ENCODE measurements around the gene SGTA. TPM values are rescaled to one million over a fixed set of nuclear protein-coding genes. Genes with fewer than 3 reads are reported as not detected.
A peak's percentile ranks its signal among the peaks of the same experiment; 100 is the strongest.

Gene SGTA
- total and polyA plus RNA-seq, 2 of the 13 experiments (the other 11 are each of a cell fraction or from before 2014, with no cell fraction given) = 43.9 to 47.4 TPM

- TF ChIP-seq GFI1 (CRISPR knock-in tag; IDR thresholded peaks at IDR 0.05; ENCODE audit: borderline replicate concordance) = peak; percentile 80; the same call in 1 of the 2 replicates
- no peak for TF ChIP-seq THYN1 (CRISPR knock-in tag; IDR thresholded peaks at IDR 0.05; ENCODE audit: borderline replicate concordance, low read depth)
- TF ChIP-seq ZNF296 (CRISPR knock-in tag; conservative IDR thresholded peaks at IDR 0.05) = no peak; the same call in 1 of the 2 replicates
- TF ChIP-seq ZNF33A (CRISPR knock-in tag; IDR thresholded peaks at IDR 0.05; ENCODE audit: borderline replicate concordance) = peak; percentile 89; the same call in 1 of the 2 replicates
- peak; percentile 79; the same call in 1 of the 2 replicates for TF ChIP-seq ATAD3A (CRISPR knock-in tag; IDR thresholded peaks at IDR 0.05)
- no peak for TF ChIP-seq PTBP1 (IDR thresholded peaks at IDR 0.05; ENCODE audit: low read depth, low read length, poor library complexity, severe bottlenecking)
- TF ChIP-seq GABPB1 (CRISPR knock-in tag; IDR thresholded peaks at IDR 0.05) = peak; percentile 97
- peak; percentile 85; the same call in 1 of the 2 replicates for TF ChIP-seq PRMT3 (CRISPR knock-in tag; IDR thresholded peaks at IDR 0.05; ENCODE audit: borderline replicate concordance, low read depth)
- peak; percentile 91; the same call in 1 of the 2 replicates for TF ChIP-seq KLF12 (CRISPR knock-in tag; IDR thresholded peaks at IDR 0.05; ENCODE audit: borderline replicate concordance)
- TF ChIP-seq ZFYVE20 (CRISPR knock-in tag; IDR thresholded peaks at IDR 0.05; ENCODE audit: borderline replicate concordance, low read depth) = no peak
- TF ChIP-seq YY1 (IDR thresholded peaks at IDR 0.05; ENCODE audit: insufficient read depth, insufficient replicate concordance, low read depth, low read length) = peak; percentile 76
- peak; percentile 98 for TF ChIP-seq KDM2A (CRISPR knock-in tag; IDR thresholded peaks at IDR 0.05; ENCODE audit: borderline replicate concordance, low read depth)
- TF ChIP-seq ZNF841 (CRISPR knock-in tag; IDR thresholded peaks at IDR 0.05; ENCODE audit: borderline replicate concordance) = peak; percentile 91; the same call in 1 of the 2 replicates
- peak; percentile 46 for TF ChIP-seq ZMYM3 (CRISPR knock-in tag; IDR thresholded peaks at IDR 0.05)
- peak; percentile 91 for TF ChIP-seq MYPOP (CRISPR knock-in tag; IDR thresholded peaks at IDR 0.05)
- peak; percentile 99 for TF ChIP-seq SALL1 (CRISPR knock-in tag; IDR thresholded peaks at IDR 0.05)
- TF ChIP-seq, protein P1, sequence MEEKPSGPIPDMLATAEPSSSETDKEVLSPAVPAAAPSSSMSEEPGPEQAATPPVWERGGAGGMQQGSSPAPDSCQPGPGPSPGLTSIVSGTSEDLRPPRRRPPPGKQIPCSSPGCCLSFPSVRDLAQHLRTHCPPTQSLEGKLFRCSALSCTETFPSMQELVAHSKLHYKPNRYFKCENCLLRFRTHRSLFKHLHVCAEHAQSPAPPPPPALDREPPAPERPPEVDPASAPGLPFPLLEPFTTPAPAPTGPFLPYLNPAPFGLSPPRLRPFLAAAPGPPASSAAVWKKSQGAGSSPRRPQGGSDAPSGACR (CRISPR knock-in tag; IDR thresholded peaks at IDR 0.05) = peak; percentile 97
- TF ChIP-seq CSRNP2 (CRISPR knock-in tag; conservative IDR thresholded peaks at IDR 0.05; ENCODE audit: low read depth) = 0 out of 2 replicates have a peak, but pooled peaks have one; percentile 64
- TF ChIP-seq ZNF280D (CRISPR knock-in tag; IDR thresholded peaks at IDR 0.05) = peak; percentile 90
- TF ChIP-seq ZSCAN21 (CRISPR knock-in tag; IDR thresholded peaks at IDR 0.05; ENCODE audit: borderline replicate concordance) = peak; percentile 94
- no peak for TF ChIP-seq LCORL (IDR thresholded peaks at IDR 0.05)
- peak; percentile 84 for TF ChIP-seq LCORL (CRISPR knock-in tag; IDR thresholded peaks at IDR 0.05)
Measured at GRCh38 chr19:2739602-2740313, 43.3 kb downstream of the SGTA start, which contains the start of gene SLC39A3 (continued).

All from HepG2 (cell line).